SK-N-SH treated with all-trans-retinoic acid at 6 μM for 48 hours (cell line): Measurements from ENCODE around the gene MYBPC3.

Experiments
- ATAC-seq: fragments of 200-7000 bp; cut with Tn5 transposase; 3 replicates; pipeline ENCODE4 v1.9.1; 2020; ENCODE audit warnings: mild to moderate bottlenecking, moderate library complexity
- ARNTL ChIP-seq: fragments of 450-650 bp; formaldehyde crosslinking; IDR thresholded peaks from 2 replicates; pipeline ENCODE4 v1.5.0; 2020; ENCODE audit warnings: low read depth, mild to moderate bottlenecking, moderate library complexity, borderline replicate concordance
- BACH2 ChIP-seq: fragments of 250-450 bp; sonication (Bioruptor Pico); IDR thresholded peaks from 2 replicates; pipeline ENCODE4 v1.9.0; 2021; ENCODE audit warnings: mild to moderate bottlenecking, borderline replicate concordance
- CREB5 ChIP-seq: fragments of 250-450 bp; sonication (Bioruptor Pico); IDR thresholded peaks from 2 replicates; pipeline ENCODE4 v1.5.1; 2020; ENCODE audit warnings: low read depth, mild to moderate bottlenecking, moderate library complexity
- CSDC2 ChIP-seq: fragments of 250-450 bp; sonication (Bioruptor Pico); IDR thresholded peaks from 2 replicates; pipeline ENCODE4 v1.5.0; 2020; ENCODE audit warnings: mild to moderate bottlenecking, moderate library complexity
- CSRNP3 ChIP-seq: fragments of 250-450 bp; sonication (Bioruptor Pico); IDR thresholded peaks from 2 replicates; pipeline ENCODE4 v1.5.1; 2021; ENCODE audit warnings: mild to moderate bottlenecking, moderate library complexity
- ESRRG ChIP-seq: fragments of 250-450 bp; sonication (Bioruptor Pico); IDR thresholded peaks from 2 replicates; pipeline ENCODE4 v1.6.1; 2021; ENCODE audit warnings: mild to moderate bottlenecking
- GLIS3 ChIP-seq: fragments of 250-450 bp; sonication (Bioruptor Pico); IDR thresholded peaks from 2 replicates; pipeline ENCODE4 v1.5.0; 2020; ENCODE audit warnings: mild to moderate bottlenecking, moderate library complexity
- ISL1 ChIP-seq: fragments of 250-450 bp; sonication (Bioruptor Pico); IDR thresholded peaks from 2 replicates; pipeline ENCODE4 v2.1.2; 2022; ENCODE audit warnings: mild to moderate bottlenecking, moderate library complexity
- OSR1 ChIP-seq: fragments of 250-450 bp; sonication (Bioruptor Pico); IDR thresholded peaks from 2 replicates; pipeline ENCODE4 v1.8.0; 2022; ENCODE audit warnings: moderate library complexity, mild to moderate bottlenecking, inconsistent platforms
- PATZ1 ChIP-seq: fragments of 250-450 bp; sonication (Bioruptor Pico); IDR thresholded peaks from 2 replicates; pipeline ENCODE4 v1.8.0; 2020; ENCODE audit warnings: mild to moderate bottlenecking, moderate library complexity, borderline replicate concordance
- POU6F1 ChIP-seq: fragments of 250-450 bp; sonication (Bioruptor Pico); IDR thresholded peaks from 2 replicates; pipeline ENCODE4 v1.8.0; 2021; ENCODE audit warnings: low read depth, mild to moderate bottlenecking, moderate library complexity, borderline replicate concordance
- PPARA ChIP-seq: fragments of 250-450 bp; sonication (Bioruptor Pico); IDR thresholded peaks from 2 replicates; pipeline ENCODE4 v1.5.0; 2020; ENCODE audit warnings: mild to moderate bottlenecking, borderline replicate concordance
- RARB ChIP-seq: fragments of 250-450 bp; sonication (Bioruptor Pico); IDR thresholded peaks from 2 replicates; pipeline ENCODE4 v1.8.0; 2021; ENCODE audit warnings: mild to moderate bottlenecking, moderate library complexity
- SNAI2 ChIP-seq: fragments of 250-450 bp; sonication (Bioruptor Pico); IDR thresholded peaks from 2 replicates; pipeline ENCODE4 v1.5.0; 2020; ENCODE audit warnings: mild to moderate bottlenecking, moderate library complexity
- TCF4 ChIP-seq: fragments of 250-450 bp; sonication (Bioruptor Pico); IDR thresholded peaks from 2 replicates; pipeline ENCODE4 v1.8.0; 2021; ENCODE audit warnings: mild to moderate bottlenecking, moderate library complexity, borderline replicate concordance
- TOX ChIP-seq: fragments of 250-450 bp; sonication (Bioruptor Pico); IDR thresholded peaks from 2 replicates; pipeline ENCODE4 v1.8.0; 2021; ENCODE audit warnings: mild to moderate bottlenecking, moderate library complexity, borderline replicate concordance
- ZC3H10 ChIP-seq: fragments of 250-450 bp; sonication (Bioruptor Pico); IDR thresholded peaks from 2 replicates; pipeline ENCODE4 v1.5.1; 2021; ENCODE audit warnings: mild to moderate bottlenecking, moderate library complexity
- ZFP3 ChIP-seq: fragments of 250-450 bp; sonication (Bioruptor Pico); IDR thresholded peaks from 2 replicates; pipeline ENCODE4 v1.5.0; 2020; ENCODE audit warnings: mild to moderate bottlenecking, moderate library complexity
- ZFP30 ChIP-seq: fragments of 450-650 bp; formaldehyde crosslinking; IDR thresholded peaks from 2 replicates; pipeline ENCODE4 v1.5.0; 2022; ENCODE audit warnings: mild to moderate bottlenecking, moderate library complexity
- ZNF565 ChIP-seq: fragments of 450-650 bp; formaldehyde crosslinking; conservative IDR thresholded peaks from 2 replicates; pipeline ENCODE4 v1.5.0; 2020; ENCODE audit warnings: low read depth, mild to moderate bottlenecking, moderate library complexity
- ZNF70 ChIP-seq: fragments of 450-650 bp; formaldehyde crosslinking; IDR thresholded peaks from 2 replicates; pipeline ENCODE4 v1.5.0; 2020; ENCODE audit warnings: mild to moderate bottlenecking, moderate library complexity
- ZNF8 ChIP-seq: fragments of 450-650 bp; formaldehyde crosslinking; IDR thresholded peaks from 2 replicates; pipeline ENCODE4 v1.5.0; 2020; ENCODE audit warnings: mild to moderate bottlenecking, moderate library complexity

MYBPC3 gene

GRCh38 chr11:47399860-47400767, 47.6 kb upstream of the MYBPC3 start:
- ATAC-seq = peak; percentile 63
- TF ChIP-seq ESRRG (0 out of 2 replicates have a peak, but pooled peaks have one; percentile 16), TCF4 (CRISPR knock-in tag) (no peak)

- ATAC-seq = no peak
- no peak for TF ChIP-seq ARNTL (CRISPR knock-in tag)
- no peak for TF ChIP-seq ISL1 (CRISPR knock-in tag)
- no peak for TF ChIP-seq CREB5 (CRISPR knock-in tag)
Measured at GRCh38 chr11:47398551-47398950, 46.0 kb upstream of the MYBPC3 start.

GRCh38 chr11:47398011-47398410, 45.5 kb upstream of the MYBPC3 start:
- ATAC-seq = no peak
- TF ChIP-seq ESRRG (no peak), ISL1 (CRISPR knock-in tag) (no peak), CSDC2 (CRISPR knock-in tag) (no peak), SNAI2 (CRISPR knock-in tag) (no peak), GLIS3 (CRISPR knock-in tag) (no peak), ZFP30 (no peak), TOX (CRISPR knock-in tag) (no peak), CREB5 (CRISPR knock-in tag) (no peak), ZNF70 (no peak), OSR1 (CRISPR knock-in tag) (no peak), TCF4 (CRISPR knock-in tag) (no peak), ZNF8 (CRISPR knock-in tag) (no peak), ZFP3 (CRISPR knock-in tag) (no peak), BACH2 (no peak), ZC3H10 (CRISPR knock-in tag) (no peak)
- TF ChIP-seq, all 23 proteins: peak for 0

GRCh38 chr11:47396049-47396320, 43.5 kb upstream of the MYBPC3 start:
- TF ChIP-seq POU6F1 (no peak), GLIS3 (CRISPR knock-in tag) (no peak), CREB5 (CRISPR knock-in tag) (no peak), ZNF565 (CRISPR knock-in tag) (no peak), RARB (no peak), CSRNP3 (CRISPR knock-in tag) (no peak), ZFP3 (CRISPR knock-in tag) (no peak), PATZ1 (CRISPR knock-in tag) (no peak), BACH2 (no peak), ARNTL (CRISPR knock-in tag) (no peak), ZFP30 (no peak), TCF4 (CRISPR knock-in tag) (no peak), ZNF8 (CRISPR knock-in tag) (no peak), ZC3H10 (CRISPR knock-in tag) (no peak), PPARA (CRISPR knock-in tag) (no peak), ESRRG (no peak)
- ATAC-seq = no peak
